Liver (tissue), 9 donors: ENCODE results near the gene OLFML3. TPM values are rescaled to one million over a fixed set of nuclear protein-coding genes. Genes with fewer than 3 reads are reported as not detected.

Experiments used
- DNase-seq: peaks from one replicate; pipeline ENCODE4 v3.0.0-alpha.2; 2017; ENCODE audit warnings: low spot score
- H3K27ac ChIP-seq, 2 donors: one replicate each; pipeline ENCODE4 v1.7.0; 2013; ENCODE audit warnings: inconsistent platforms in 2 of 2, low read length in 2 of 2, control low read depth in 1 of 2, low read depth in 1 of 2, mild to moderate bottlenecking in 1 of 2
- H3K27me3 ChIP-seq, 4 donors: one replicate each; pipeline versions ENCODE4 v1.6.1 to v1.7.0; 2013; ENCODE audit warnings: low read length in 3 of 4, inconsistent platforms in 1 of 4, mild to moderate bottlenecking in 1 of 4, moderate library complexity in 1 of 4; ENCODE audit not compliant: control insufficient read depth in 4 of 4, insufficient read depth in 4 of 4
- H3K36me3 ChIP-seq, 4 donors: one replicate each; pipeline versions ENCODE4 v1.6.1 to v1.7.0; 2013; ENCODE audit warnings: low read length in 3 of 4, mild to moderate bottlenecking in 3 of 4, low read depth in 1 of 4, moderate library complexity in 1 of 4; ENCODE audit not compliant: control insufficient read depth in 4 of 4, insufficient read depth in 3 of 4
- H3K4me1 ChIP-seq, 4 donors: one replicate each; pipeline versions ENCODE4 v1.6.1 to v1.7.0; 2013; ENCODE audit warnings: low read length in 3 of 4, mild to moderate bottlenecking in 3 of 4, moderate library complexity in 1 of 4; ENCODE audit not compliant: control insufficient read depth in 4 of 4, insufficient read depth in 4 of 4
- H3K4me3 ChIP-seq, 3 donors: one replicate each; pipeline versions ENCODE4 v1.6.1 to v1.7.0; 2013; ENCODE audit warnings: low read length in 3 of 3, control low read depth in 1 of 3, low read depth in 1 of 3, mild to moderate bottlenecking in 1 of 3
- H3K9ac ChIP-seq, 2 donors: one replicate each; pipeline ENCODE4 v1.7.0; 2013; ENCODE audit warnings: low read length in 2 of 2, mild to moderate bottlenecking in 2 of 2, moderate library complexity in 2 of 2, control low read depth in 1 of 2, low read depth in 1 of 2
- H3K9me3 ChIP-seq, 4 donors: one replicate each; pipeline versions ENCODE4 v1.6.1 to v1.7.0; 2013; ENCODE audit warnings: low read length in 3 of 4; ENCODE audit not compliant: control insufficient read depth in 4 of 4
- EGR1 ChIP-seq, 2 donors: IDR thresholded peaks; 2 replicates each; pipeline ENCODE4 v1.6.1; 2016 to 2018; ENCODE audit warnings: antibody characterized with exemption in 2 of 2, low read depth in 2 of 2
- GABPA ChIP-seq, 2 donors: IDR thresholded peaks in 1 of 2; conservative IDR thresholded peaks in 1 of 2; 2 replicates each; pipeline ENCODE4 v1.6.1; 2016; ENCODE audit warnings: antibody characterized with exemption in 2 of 2, mild to moderate bottlenecking in 1 of 2, moderate library complexity in 1 of 2
- HNF4A ChIP-seq, 2 donors: conservative IDR thresholded peaks; 2 replicates each; pipeline ENCODE4 v1.6.1; 2016; ENCODE audit warnings: antibody characterized with exemption in 2 of 2, mild to moderate bottlenecking in 2 of 2
- HNF4G ChIP-seq: IDR thresholded peaks from 2 replicates; pipeline ENCODE4 v1.6.1; 2016; ENCODE audit warnings: antibody characterized with exemption
- JUND ChIP-seq, 2 donors: IDR thresholded peaks; 2 replicates each; pipeline ENCODE4 v1.6.1; 2016; ENCODE audit warnings: antibody characterized with exemption in 2 of 2
- NR2F2 ChIP-seq: IDR thresholded peaks from 2 replicates; pipeline ENCODE4 v1.6.1; 2016; ENCODE audit warnings: antibody characterized with exemption
- RAD21 ChIP-seq, 2 donors: IDR thresholded peaks; 2 replicates each; pipeline ENCODE4 v1.6.1; 2016; ENCODE audit warnings: antibody characterized with exemption in 2 of 2, mild to moderate bottlenecking in 2 of 2
- RXRA ChIP-seq, 2 donors: IDR thresholded peaks; 2 replicates each; pipeline ENCODE4 v1.6.1; 2017 to 2018; ENCODE audit warnings: antibody characterized with exemption in 2 of 2, mild to moderate bottlenecking in 1 of 2
- SP1 ChIP-seq: IDR thresholded peaks from 2 replicates; pipeline ENCODE4 v1.6.1; 2018; ENCODE audit warnings: antibody characterized with exemption, mild to moderate bottlenecking
- YY1 ChIP-seq: IDR thresholded peaks from 2 replicates; pipeline ENCODE4 v1.6.1; 2016; ENCODE audit warnings: antibody characterized with exemption, mild to moderate bottlenecking
- WGBS: extraction: QIAGEN DNeasy Blood & Tissue Kit; methylation state at CpG from one replicate; pipeline ENCODE4 v1.1.7; 2013; 5-methylcytosine and 5-hydroxymethylcytosine counted together
- polyA plus RNA-seq, 2 donors: library from polyadenylated mRNA; stranded (reverse) in 1 of 2; unstranded in 1 of 2; fragments of 200-250 nt in 1 of 2; fragments of >200 nt in 1 of 2; fragmentation: Nextera tagmentation in 1 of 2; extraction: Ambion mirVana in 1 of 2; gene quantifications; one replicate each; pipeline versions ENCODE4 v1.2.1 to v1.2.3, GENCODE V29; 2013 to 2015
- total RNA-seq, 2 donors: library from RNA; depleted of rRNA; stranded (reverse); fragments of >200 nt; gene quantifications; one replicate each; pipeline ENCODE4 v1.2.3, GENCODE V29; 2014
- TF ChIP-seq, protein P1 (sequence below): IDR thresholded peaks from 2 replicates; pipeline ENCODE4 v1.6.1; 2016; ENCODE audit warnings: antibody characterized with exemption
- TF ChIP-seq, protein P2 (sequence below): fragments of 150-350 bp; IDR thresholded peaks from 2 replicates; pipeline ENCODE4 v1.5.1; 2017; ENCODE audit warnings: improper control_type of control experiment, low read depth, low read length; ENCODE audit not compliant: missing input control
- TF ChIP-seq, protein P3 (sequence below): IDR thresholded peaks from 2 replicates; pipeline ENCODE4 v1.6.1; 2016; ENCODE audit warnings: antibody characterized with exemption
- TF ChIP-seq, protein P4 (sequence below): IDR thresholded peaks from 2 replicates; pipeline ENCODE4 v1.6.1; 2016; ENCODE audit warnings: antibody characterized with exemption, mild to moderate bottlenecking
- TF ChIP-seq, protein P5 (sequence below): IDR thresholded peaks from 2 replicates; pipeline ENCODE4 v1.6.1; 2016; ENCODE audit warnings: antibody characterized with exemption
- donor health status: healthy.
- donor health status: healthy.
- donor health status: healthy.
- donor health status: healthy.
- donor health status: healthy.

Gene OLFML3
- total and polyA plus RNA-seq, 4 donors = 8.3 to 16.7 (median 12.2) TPM

DNA sequence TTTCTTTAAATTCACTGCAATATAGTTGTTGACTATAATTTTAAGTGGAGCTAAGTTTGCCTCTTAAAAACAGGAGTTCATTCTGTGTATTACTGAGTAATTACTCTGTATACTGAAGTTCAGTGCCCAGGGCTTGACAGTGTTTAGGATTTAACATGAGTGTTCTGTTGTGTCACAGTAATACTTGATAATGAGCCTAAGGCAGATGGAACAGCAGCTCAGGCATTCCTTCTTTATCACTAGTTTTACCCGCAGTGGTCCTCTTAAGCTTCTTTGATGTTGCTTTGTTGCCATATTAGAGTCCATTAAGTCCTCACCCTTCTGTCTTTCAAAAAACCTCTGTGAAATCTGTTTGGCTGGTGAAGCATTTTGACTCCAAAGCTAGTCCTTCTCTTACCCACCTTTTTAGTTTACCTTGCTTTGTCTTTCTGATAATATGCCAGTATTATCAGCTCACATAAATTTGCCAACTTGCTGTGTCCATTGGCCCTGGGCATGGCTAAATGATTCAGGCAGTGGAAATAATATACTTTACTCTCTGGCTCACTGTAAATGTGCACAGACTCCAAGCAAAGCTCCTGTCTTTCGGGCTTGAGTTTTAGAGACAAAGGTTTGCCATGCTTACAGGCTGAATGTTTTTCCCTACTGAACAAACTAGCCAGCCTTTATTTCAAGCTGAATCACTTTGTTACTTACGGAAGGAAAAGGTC, 32.4 kb upstream of the OLFML3 start:
- peaks cover 2 to 29% (median 22%) of the 10 kb centered on the region in 4 donors for H3K4me1 ChIP-seq
- DNase-seq = no peak
- H3K4me3 ChIP-seq = no peak overlapping the region
- H3K36me3 ChIP-seq = peaks cover 0 to 3% (median 0%) of the 10 kb centered on the region in 4 donors
- 64% methylated on average over 3 of the region's 3 CpGs for WGBS
- H3K27me3 ChIP-seq = no peaks in the 10 kb centered on the region
- no peaks in the 10 kb centered on the region for H3K9me3 ChIP-seq
- H3K27ac ChIP-seq = no peak overlapping the region
- no peak for TF ChIP-seq NR2F2
- no peak for TF ChIP-seq JUND (IDR thresholded peaks at IDR 0.05)
- TF ChIP-seq RAD21 (IDR thresholded peaks at IDR 0.05) = no peak
- TF ChIP-seq, protein P1, sequence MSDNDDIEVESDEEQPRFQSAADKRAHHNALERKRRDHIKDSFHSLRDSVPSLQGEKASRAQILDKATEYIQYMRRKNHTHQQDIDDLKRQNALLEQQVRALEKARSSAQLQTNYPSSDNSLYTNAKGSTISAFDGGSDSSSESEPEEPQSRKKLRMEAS = no peak
- TF ChIP-seq YY1 = no peak
- TF ChIP-seq, protein P2, sequence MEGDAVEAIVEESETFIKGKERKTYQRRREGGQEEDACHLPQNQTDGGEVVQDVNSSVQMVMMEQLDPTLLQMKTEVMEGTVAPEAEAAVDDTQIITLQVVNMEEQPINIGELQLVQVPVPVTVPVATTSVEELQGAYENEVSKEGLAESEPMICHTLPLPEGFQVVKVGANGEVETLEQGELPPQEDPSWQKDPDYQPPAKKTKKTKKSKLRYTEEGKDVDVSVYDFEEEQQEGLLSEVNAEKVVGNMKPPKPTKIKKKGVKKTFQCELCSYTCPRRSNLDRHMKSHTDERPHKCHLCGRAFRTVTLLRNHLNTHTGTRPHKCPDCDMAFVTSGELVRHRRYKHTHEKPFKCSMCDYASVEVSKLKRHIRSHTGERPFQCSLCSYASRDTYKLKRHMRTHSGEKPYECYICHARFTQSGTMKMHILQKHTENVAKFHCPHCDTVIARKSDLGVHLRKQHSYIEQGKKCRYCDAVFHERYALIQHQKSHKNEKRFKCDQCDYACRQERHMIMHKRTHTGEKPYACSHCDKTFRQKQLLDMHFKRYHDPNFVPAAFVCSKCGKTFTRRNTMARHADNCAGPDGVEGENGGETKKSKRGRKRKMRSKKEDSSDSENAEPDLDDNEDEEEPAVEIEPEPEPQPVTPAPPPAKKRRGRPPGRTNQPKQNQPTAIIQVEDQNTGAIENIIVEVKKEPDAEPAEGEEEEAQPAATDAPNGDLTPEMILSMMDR = no peak
- TF ChIP-seq, protein P3, sequence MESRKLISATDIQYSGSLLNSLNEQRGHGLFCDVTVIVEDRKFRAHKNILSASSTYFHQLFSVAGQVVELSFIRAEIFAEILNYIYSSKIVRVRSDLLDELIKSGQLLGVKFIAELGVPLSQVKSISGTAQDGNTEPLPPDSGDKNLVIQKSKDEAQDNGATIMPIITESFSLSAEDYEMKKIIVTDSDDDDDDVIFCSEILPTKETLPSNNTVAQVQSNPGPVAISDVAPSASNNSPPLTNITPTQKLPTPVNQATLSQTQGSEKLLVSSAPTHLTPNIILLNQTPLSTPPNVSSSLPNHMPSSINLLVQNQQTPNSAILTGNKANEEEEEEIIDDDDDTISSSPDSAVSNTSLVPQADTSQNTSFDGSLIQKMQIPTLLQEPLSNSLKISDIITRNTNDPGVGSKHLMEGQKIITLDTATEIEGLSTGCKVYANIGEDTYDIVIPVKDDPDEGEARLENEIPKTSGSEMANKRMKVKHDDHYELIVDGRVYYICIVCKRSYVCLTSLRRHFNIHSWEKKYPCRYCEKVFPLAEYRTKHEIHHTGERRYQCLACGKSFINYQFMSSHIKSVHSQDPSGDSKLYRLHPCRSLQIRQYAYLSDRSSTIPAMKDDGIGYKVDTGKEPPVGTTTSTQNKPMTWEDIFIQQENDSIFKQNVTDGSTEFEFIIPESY = no peak
- TF ChIP-seq HNF4A (conservative IDR thresholded peaks at IDR 0.05) = no peak
- TF ChIP-seq EGR1 (IDR thresholded peaks at IDR 0.05; ENCODE audit: low read depth in 2 of 2) = no peak
- no peak for TF ChIP-seq RXRA (IDR thresholded peaks at IDR 0.05)
- no peak for TF ChIP-seq SP1
- TF ChIP-seq, protein P4, sequence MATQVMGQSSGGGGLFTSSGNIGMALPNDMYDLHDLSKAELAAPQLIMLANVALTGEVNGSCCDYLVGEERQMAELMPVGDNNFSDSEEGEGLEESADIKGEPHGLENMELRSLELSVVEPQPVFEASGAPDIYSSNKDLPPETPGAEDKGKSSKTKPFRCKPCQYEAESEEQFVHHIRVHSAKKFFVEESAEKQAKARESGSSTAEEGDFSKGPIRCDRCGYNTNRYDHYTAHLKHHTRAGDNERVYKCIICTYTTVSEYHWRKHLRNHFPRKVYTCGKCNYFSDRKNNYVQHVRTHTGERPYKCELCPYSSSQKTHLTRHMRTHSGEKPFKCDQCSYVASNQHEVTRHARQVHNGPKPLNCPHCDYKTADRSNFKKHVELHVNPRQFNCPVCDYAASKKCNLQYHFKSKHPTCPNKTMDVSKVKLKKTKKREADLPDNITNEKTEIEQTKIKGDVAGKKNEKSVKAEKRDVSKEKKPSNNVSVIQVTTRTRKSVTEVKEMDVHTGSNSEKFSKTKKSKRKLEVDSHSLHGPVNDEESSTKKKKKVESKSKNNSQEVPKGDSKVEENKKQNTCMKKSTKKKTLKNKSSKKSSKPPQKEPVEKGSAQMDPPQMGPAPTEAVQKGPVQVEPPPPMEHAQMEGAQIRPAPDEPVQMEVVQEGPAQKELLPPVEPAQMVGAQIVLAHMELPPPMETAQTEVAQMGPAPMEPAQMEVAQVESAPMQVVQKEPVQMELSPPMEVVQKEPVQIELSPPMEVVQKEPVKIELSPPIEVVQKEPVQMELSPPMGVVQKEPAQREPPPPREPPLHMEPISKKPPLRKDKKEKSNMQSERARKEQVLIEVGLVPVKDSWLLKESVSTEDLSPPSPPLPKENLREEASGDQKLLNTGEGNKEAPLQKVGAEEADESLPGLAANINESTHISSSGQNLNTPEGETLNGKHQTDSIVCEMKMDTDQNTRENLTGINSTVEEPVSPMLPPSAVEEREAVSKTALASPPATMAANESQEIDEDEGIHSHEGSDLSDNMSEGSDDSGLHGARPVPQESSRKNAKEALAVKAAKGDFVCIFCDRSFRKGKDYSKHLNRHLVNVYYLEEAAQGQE = no peak
- TF ChIP-seq, protein P5, sequence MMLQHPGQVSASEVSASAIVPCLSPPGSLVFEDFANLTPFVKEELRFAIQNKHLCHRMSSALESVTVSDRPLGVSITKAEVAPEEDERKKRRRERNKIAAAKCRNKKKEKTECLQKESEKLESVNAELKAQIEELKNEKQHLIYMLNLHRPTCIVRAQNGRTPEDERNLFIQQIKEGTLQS = no peak
- TF ChIP-seq HNF4G = no peak
- no peak for TF ChIP-seq GABPA (IDR thresholded peaks at IDR 0.05 in 1 of 2, conservative IDR thresholded peaks at IDR 0.05 in 1 of 2)
- H3K9ac ChIP-seq = no peak overlapping the region
